Peyer's patch (tissue), 4 donors: ENCODE results near the gene TJP2. TPM values are rescaled to one million over a fixed set of nuclear protein-coding genes. Genes with fewer than 3 reads are reported as not detected.

Experiments
- DNase-seq, 3 donors: peaks; one replicate each; pipeline ENCODE4 v3.0.0-alpha.2; 2017 to 2019
- H3K27ac ChIP-seq, 4 donors: fragments of 200-600 bp; sonication (generic); one replicate each; pipeline ENCODE4 v1.5.1; 2016 to 2019
- H3K27me3 ChIP-seq, 2 donors: fragments of 200-600 bp; sonication (generic); one replicate each; pipeline ENCODE4 v1.5.1; 2019
- H3K36me3 ChIP-seq, 3 donors: fragments of 200-600 bp; sonication (generic); one replicate each; pipeline ENCODE4 v1.5.1; 2016 to 2019
- H3K4me1 ChIP-seq, 4 donors: fragments of 200-600 bp; sonication (generic); one replicate each; pipeline ENCODE4 v1.5.1; 2016 to 2019
- H3K4me3 ChIP-seq, 4 donors: fragments of 200-600 bp; sonication (generic); 1 replicate in 3 of 4; 2 replicates in 1 of 4; pipeline ENCODE4 v1.5.1; 2016 to 2019; ENCODE audit warnings: mild to moderate bottlenecking in 1 of 4
- H3K9me3 ChIP-seq, 4 donors: fragments of 200-600 bp; sonication (generic); one replicate each; pipeline ENCODE4 v1.5.1; 2016 to 2019; ENCODE audit warnings: mild to moderate bottlenecking in 1 of 4
- CTCF ChIP-seq, 6 experiments: fragments of 450-650 bp in 4 of 6; fragments of 200-600 bp in 2 of 6; sonication (generic) in 1 of 6; IDR thresholded peaks; one replicate each; pipeline ENCODE4 v1.5.1; 2017 to 2019; ENCODE audit warnings: antibody characterized with exemption in 6 of 6, mild to moderate bottlenecking in 3 of 6, moderate library complexity in 1 of 6
- POLR2A ChIP-seq, 2 donors: fragments of 450-650 bp; IDR thresholded peaks; one replicate each; pipeline ENCODE4 v1.5.1; 2017; ENCODE audit warnings: antibody characterized with exemption in 2 of 2, mild to moderate bottlenecking in 2 of 2, moderate library complexity in 2 of 2
- total RNA-seq, 4 donors: library from RNA; depleted of rRNA; stranded (reverse); fragments of >200 nt; gene quantifications; one replicate each; pipeline ENCODE4 v1.1.0, GENCODE V29; 2016

The TJP2 gene
- total RNA-seq, 4 donors from 2014 or later: 102 to 405 (median 263) TPM

GRCh38 chr9:69248005-69248404, 73.9 kb downstream of the TJP2 start:
- Histone ChIP-seq H3K9me3 (no peaks in the 10 kb centered on the region), H3K27me3 (no peaks in the 10 kb centered on the region), H3K36me3 (peaks cover 0 to 76% (median 0%) of the 10 kb centered on the region in 3 donors), H3K4me1 (no peaks in the 10 kb centered on the region), H3K4me3 (no peak overlapping the region), H3K27ac (no peak overlapping the region)
- TF ChIP-seq CTCF (IDR thresholded peaks at IDR 0.05) (no peak), POLR2A (IDR thresholded peaks at IDR 0.05) (no peak)
- no peak for DNase-seq

- Histone ChIP-seq H3K27ac (no peak overlapping the region), H3K9me3 (no peaks in the 10 kb centered on the region), H3K4me3 (no peak overlapping the region), H3K36me3 (peaks cover 0 to 89% (median 0%) of the 10 kb centered on the region in 3 donors), H3K4me1 (no peaks in the 10 kb centered on the region), H3K27me3 (no peaks in the 10 kb centered on the region)
- TF ChIP-seq CTCF (IDR thresholded peaks at IDR 0.05) (no peak), POLR2A (IDR thresholded peaks at IDR 0.05) (no peak)
- DNase-seq: no peak
These were observed 75.3 kb downstream of the TJP2 start for GRCh38 chr9:69249337-69249736.

- no peak for DNase-seq
- TF ChIP-seq POLR2A (IDR thresholded peaks at IDR 0.05) (no peak), CTCF (IDR thresholded peaks at IDR 0.05) (no peak)
- Histone ChIP-seq H3K27ac (no peak overlapping the region), H3K36me3 (peaks cover 0 to 94% (median 0%) of the 10 kb centered on the region in 3 donors), H3K9me3 (no peaks in the 10 kb centered on the region), H3K27me3 (no peaks in the 10 kb centered on the region), H3K4me3 (no peak overlapping the region), H3K4me1 (no peaks in the 10 kb centered on the region)
These were observed 76.6 kb downstream of the TJP2 start for GRCh38 chr9:69250681-69251080.

- no peaks in the 10 kb centered on the region for H3K27me3 ChIP-seq
- no peak for TF ChIP-seq CTCF (IDR thresholded peaks at IDR 0.05)
- no peak for TF ChIP-seq POLR2A (IDR thresholded peaks at IDR 0.05)
- H3K27ac ChIP-seq: no peak overlapping the region
- H3K4me1 ChIP-seq: no peaks in the 10 kb centered on the region
- peaks cover 0 to 80% (median 0%) of the 10 kb centered on the region in 3 donors for H3K36me3 ChIP-seq
- DNase-seq: no peak
- H3K4me3 ChIP-seq: no peak overlapping the region
- no peaks in the 10 kb centered on the region for H3K9me3 ChIP-seq
These were observed 78.4 kb downstream of the TJP2 start for GRCh38 chr9:69252436-69252835.

GRCh38 chr9:69253057-69253456, 79.0 kb downstream of the TJP2 start:
- Histone ChIP-seq H3K27ac (no peak overlapping the region), H3K36me3 (peaks cover 0 to 74% (median 0%) of the 10 kb centered on the region in 3 donors), H3K27me3 (no peaks in the 10 kb centered on the region), H3K9me3 (no peaks in the 10 kb centered on the region), H3K4me1 (no peaks in the 10 kb centered on the region), H3K4me3 (no peak overlapping the region)
- no peak for TF ChIP-seq CTCF (IDR thresholded peaks at IDR 0.05)
- TF ChIP-seq POLR2A (IDR thresholded peaks at IDR 0.05): no peak
- DNase-seq: no peak

GRCh38 chr9:69254223-69254622, 80.1 kb downstream of the TJP2 start:
- TF ChIP-seq POLR2A (IDR thresholded peaks at IDR 0.05): no peak
- no peak for TF ChIP-seq CTCF (IDR thresholded peaks at IDR 0.05)
- DNase-seq: no peak
- Histone ChIP-seq H3K4me1 (no peaks in the 10 kb centered on the region), H3K27me3 (no peaks in the 10 kb centered on the region), H3K27ac (no peak overlapping the region), H3K9me3 (no peaks in the 10 kb centered on the region), H3K4me3 (no peak overlapping the region), H3K36me3 (peaks cover 0 to 64% (median 0%) of the 10 kb centered on the region in 3 donors)
